A549 (cell line): ENCODE results near the gene GRIN2C.

ENCODE experiments used
- BHLHE40 ChIP-seq: IDR thresholded peaks from 2 replicates; pipeline ENCODE4 v1.6.1; 2012; ENCODE audit warnings: low read depth, low read length, inconsistent platforms
- ELK1 ChIP-seq: fragments of 150-350 bp; IDR thresholded peaks from 2 replicates; pipeline ENCODE4 v1.6.1; 2014; ENCODE audit warnings: low read depth, mild to moderate bottlenecking, low read length
- HEYL ChIP-seq: fragments of 250-450 bp; sonication (Bioruptor Pico); IDR thresholded peaks from 2 replicates; pipeline ENCODE4 v1.8.0; 2021; ENCODE audit warnings: mild to moderate bottlenecking, moderate library complexity
- MAZ ChIP-seq: fragments of 150-350 bp; IDR thresholded peaks from 2 replicates; pipeline ENCODE4 v1.6.1; 2014; ENCODE audit warnings: antibody characterized with exemption, low read depth, low read length, borderline replicate concordance
- MYC ChIP-seq: IDR thresholded peaks from 2 replicates; pipeline ENCODE4 v1.6.1; 2012; ENCODE audit warnings: mild to moderate bottlenecking, inconsistent platforms, low read length, improper control_type of control experiment, borderline replicate concordance
- POLR2A ChIP-seq: IDR thresholded peaks from 2 replicates; pipeline ENCODE4 v1.6.1; 2012; ENCODE audit warnings: mild to moderate bottlenecking, low read length
- SMC3 ChIP-seq: fragments of >200 bp; sonication (Bioruptor Twin); formaldehyde crosslinking; IDR thresholded peaks from 3 replicates; pipeline ENCODE4 v1.6.1; 2018; ENCODE audit warnings: inconsistent platforms
- TF ChIP-seq, protein P1 (sequence below): fragments of >200 bp; sonication (Bioruptor Twin); formaldehyde crosslinking; IDR thresholded peaks from 3 replicates; pipeline ENCODE4 v1.5.1; 2016

DNA sequence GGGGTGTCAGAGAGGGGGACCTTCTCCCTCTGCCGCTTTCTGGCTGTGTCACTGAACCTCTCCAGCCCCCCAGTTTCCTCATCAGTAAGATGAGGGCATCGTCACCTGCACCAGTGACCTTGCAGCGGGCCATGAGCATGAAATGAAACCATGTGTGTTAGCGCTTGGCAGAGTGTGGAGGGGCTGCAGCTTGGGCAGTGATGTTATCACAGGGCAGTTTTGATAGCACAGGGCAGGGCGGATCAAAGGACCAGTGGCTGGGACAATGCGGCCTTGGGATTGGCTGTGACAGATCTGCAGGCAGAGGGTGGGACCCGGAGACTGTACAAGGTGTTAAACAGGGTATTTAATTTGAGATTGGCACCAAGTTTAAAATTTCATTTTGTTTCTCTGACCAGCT, 44.6 kb downstream of the GRIN2C start:
- TF ChIP-seq POLR2A, result no peak
- no peak for TF ChIP-seq ELK1
- TF ChIP-seq MAZ, result no peak
- TF ChIP-seq, protein P1, sequence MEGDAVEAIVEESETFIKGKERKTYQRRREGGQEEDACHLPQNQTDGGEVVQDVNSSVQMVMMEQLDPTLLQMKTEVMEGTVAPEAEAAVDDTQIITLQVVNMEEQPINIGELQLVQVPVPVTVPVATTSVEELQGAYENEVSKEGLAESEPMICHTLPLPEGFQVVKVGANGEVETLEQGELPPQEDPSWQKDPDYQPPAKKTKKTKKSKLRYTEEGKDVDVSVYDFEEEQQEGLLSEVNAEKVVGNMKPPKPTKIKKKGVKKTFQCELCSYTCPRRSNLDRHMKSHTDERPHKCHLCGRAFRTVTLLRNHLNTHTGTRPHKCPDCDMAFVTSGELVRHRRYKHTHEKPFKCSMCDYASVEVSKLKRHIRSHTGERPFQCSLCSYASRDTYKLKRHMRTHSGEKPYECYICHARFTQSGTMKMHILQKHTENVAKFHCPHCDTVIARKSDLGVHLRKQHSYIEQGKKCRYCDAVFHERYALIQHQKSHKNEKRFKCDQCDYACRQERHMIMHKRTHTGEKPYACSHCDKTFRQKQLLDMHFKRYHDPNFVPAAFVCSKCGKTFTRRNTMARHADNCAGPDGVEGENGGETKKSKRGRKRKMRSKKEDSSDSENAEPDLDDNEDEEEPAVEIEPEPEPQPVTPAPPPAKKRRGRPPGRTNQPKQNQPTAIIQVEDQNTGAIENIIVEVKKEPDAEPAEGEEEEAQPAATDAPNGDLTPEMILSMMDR, result no peak
- no peak for TF ChIP-seq MYC
- no peak for TF ChIP-seq BHLHE40
- TF ChIP-seq SMC3, result no peak
- no peak for TF ChIP-seq HEYL (CRISPR knock-in tag)
